GM18505 (cell line): ENCODE data around the gene SPOPL.
A peak's percentile ranks its signal among the peaks of the same experiment; 100 is the strongest.
"Not testable (repeated sequence)": the region's sequence is repeated elsewhere in the genome, so short reads cannot be mapped to it uniquely, and the experiment has no call there.

ENCODE experiments used
- ATAC-seq: cut with Tn5 transposase; IDR thresholded peaks from one replicate; pipeline ENCODE4 v1.9.1; 2021; ENCODE audit not compliant: unreplicated experiment
- POLR2A ChIP-seq: IDR thresholded peaks from 4 replicates; pipeline ENCODE4 v1.6.1; 2011; ENCODE audit warnings: borderline replicate concordance; ENCODE audit not compliant: insufficient read depth, insufficient read length; ENCODE audit errors: extremely low read depth

SPOPL gene

DNA sequence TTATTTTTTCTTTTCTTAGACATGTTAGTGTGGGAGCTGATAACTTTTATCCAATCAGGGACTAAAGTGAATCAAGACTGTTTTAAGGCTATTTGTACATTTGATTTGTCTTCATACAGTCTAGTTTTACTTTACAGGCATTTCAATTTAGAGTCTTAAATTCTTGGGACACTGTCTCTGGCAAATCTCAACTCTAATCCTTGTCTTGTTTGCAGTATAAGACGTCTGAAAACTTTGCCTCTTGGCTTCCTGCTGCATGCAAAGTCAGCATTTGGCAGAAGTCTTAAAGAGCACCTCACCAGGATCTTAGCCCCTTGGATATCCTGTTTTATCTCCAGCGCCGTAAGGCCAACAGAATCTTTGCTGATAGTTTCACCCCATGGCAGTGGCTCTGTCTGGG, 30.3 kb downstream of the SPOPL start:
- ATAC-seq = no peak
- no peak for TF ChIP-seq POLR2A

- no peak for TF ChIP-seq POLR2A
- ATAC-seq = no peak
Measured at GRCh38 chr2:138534791-138535190, 33.2 kb downstream of the SPOPL start.

GRCh38 chr2:138536302-138536701, 34.7 kb downstream of the SPOPL start:
- no peak for TF ChIP-seq POLR2A
- peak; percentile 94 for ATAC-seq

DNA sequence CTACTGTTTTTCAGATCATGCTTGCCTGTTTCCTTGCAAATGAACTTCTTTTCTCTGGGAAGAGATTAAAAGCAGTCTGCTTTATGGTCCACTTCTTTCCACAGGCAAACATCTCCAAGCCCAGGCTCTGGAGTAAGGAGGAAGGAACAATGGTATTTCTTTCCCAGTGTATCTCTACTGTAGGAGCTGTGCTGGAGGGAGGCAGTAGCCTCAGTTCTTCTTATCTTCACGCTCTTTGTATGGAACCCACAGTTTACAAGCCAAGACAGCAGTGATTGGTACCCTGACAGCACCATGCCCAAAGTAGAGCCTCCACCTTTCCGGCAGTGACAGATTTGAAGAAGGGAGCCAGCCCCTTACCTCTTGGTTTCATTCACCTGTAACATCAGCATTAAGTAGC, 35.2 kb downstream of the SPOPL start:
- TF ChIP-seq POLR2A = no peak
- no peak for ATAC-seq

DNA sequence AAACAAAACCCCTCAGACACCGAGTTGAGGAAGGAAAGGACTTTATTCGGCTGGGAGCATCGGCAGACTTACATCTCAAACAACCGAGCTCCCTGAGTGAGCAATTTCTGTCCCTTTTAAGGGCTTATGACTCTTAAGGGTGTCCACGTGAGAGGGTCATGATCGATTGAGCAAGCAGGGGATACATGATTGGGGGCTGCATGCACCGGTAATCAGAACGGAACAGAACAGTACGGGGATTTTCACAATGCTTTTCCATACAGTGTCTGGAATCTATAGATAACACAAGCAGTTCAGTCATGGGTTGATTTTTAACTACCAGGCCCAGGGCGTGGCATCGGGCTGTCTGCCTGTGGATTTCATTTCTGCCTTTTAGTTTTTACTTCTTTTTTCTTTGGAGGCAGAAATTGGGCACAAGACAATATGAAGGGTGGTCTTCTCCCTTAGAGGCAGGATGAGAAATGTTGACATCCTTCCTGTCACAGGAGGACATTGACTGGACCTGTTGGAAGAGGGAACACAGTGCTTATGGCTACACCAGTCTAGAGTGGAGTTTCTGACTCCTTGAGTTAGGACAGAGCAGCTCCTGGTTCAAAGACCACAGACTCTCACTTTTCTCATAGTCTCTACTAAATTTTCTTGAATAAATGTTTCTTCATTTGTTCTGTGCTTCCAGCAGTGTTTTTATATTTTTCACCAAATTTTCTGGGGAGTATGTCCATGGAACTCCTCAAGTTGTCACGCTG, 35.8 kb downstream of the SPOPL start:
- no peak for ATAC-seq
- TF ChIP-seq POLR2A = no peak

GRCh38 chr2:138544206-138544605, 42.6 kb downstream of the SPOPL start:
- ATAC-seq = not testable (repeated sequence)

GRCh38 chr2:138548796-138549195, 47.2 kb downstream of the SPOPL start:
- ATAC-seq = no peak

GRCh38 chr2:138550172-138550571, 48.6 kb downstream of the SPOPL start:
- no peak for TF ChIP-seq POLR2A
- no peak for ATAC-seq

More at GRCh38 chr2:138548796-138549195, 47.2 kb downstream of the SPOPL start:
- TF ChIP-seq POLR2A = no peak

GRCh38 chr2:138550670-138551287, 49.2 kb downstream of the SPOPL start:
- no peak for TF ChIP-seq POLR2A
- ATAC-seq = no peak

GRCh38 chr2:138554123-138554522, 52.6 kb downstream of the SPOPL start:
- TF ChIP-seq POLR2A = no peak
- ATAC-seq = no peak

DNA sequence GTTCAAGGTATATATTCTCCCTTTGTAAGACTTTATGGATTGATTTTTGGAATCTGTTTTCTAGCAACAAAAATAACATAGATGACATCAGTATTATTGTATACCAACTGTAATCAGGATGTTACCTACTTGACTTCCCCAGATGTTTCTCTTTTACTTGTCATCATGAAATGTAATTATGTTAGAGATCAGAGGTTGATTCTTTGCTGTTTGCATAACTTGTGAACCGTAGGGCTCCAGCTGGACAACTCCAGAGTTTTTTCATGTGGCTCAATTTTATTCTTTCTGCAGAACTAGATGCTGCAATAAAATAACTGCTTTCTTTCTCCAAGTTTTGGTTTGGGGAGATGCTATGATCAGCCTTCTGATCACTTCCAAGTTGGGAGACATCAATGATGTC, 58.1 kb downstream of the SPOPL start:
- no peak for ATAC-seq
- no peak for TF ChIP-seq POLR2A

GRCh38 chr2:138564586-138565229, 63.1 kb downstream of the SPOPL start:
- no peak for TF ChIP-seq POLR2A
- no peak for ATAC-seq

GRCh38 chr2:138565230-138565598, 63.6 kb downstream of the SPOPL start:
- no peak for TF ChIP-seq POLR2A
- ATAC-seq = no peak

- TF ChIP-seq POLR2A = no peak
- no peak for ATAC-seq
Measured at GRCh38 chr2:138572318-138572717, 70.7 kb downstream of the SPOPL start.
